Epithelial cell of proximal tubule (primary cell): ENCODE results near the gene MOCS1. TPM values are rescaled to one million over a fixed set of nuclear protein-coding genes. Genes with fewer than 3 reads are reported as not detected.

ENCODE experiments used
- DNase-seq: peaks from one replicate; pipeline ENCODE4 v3.0.0-alpha.2; 2011; ENCODE audit warnings: low read depth
- H3K4me3 ChIP-seq: 2 replicates; pipeline ENCODE4 v1.5.1; 2011; ENCODE audit warnings: low read depth, mild to moderate bottlenecking, low read length
- CTCF ChIP-seq: conservative IDR thresholded peaks from 2 replicates; pipeline ENCODE4 v1.5.1; 2012; ENCODE audit warnings: low read depth, mild to moderate bottlenecking, low read length
- total RNA-seq: library from RNA; depleted of rRNA; stranded (reverse); fragments of >200 nt; gene quantifications from 2 replicates; pipeline ENCODE4 v1.2.3, GENCODE V29; 2015

MOCS1 gene
- total RNA-seq, 1 donor from 2014 or later = 6.5 TPM

DNA sequence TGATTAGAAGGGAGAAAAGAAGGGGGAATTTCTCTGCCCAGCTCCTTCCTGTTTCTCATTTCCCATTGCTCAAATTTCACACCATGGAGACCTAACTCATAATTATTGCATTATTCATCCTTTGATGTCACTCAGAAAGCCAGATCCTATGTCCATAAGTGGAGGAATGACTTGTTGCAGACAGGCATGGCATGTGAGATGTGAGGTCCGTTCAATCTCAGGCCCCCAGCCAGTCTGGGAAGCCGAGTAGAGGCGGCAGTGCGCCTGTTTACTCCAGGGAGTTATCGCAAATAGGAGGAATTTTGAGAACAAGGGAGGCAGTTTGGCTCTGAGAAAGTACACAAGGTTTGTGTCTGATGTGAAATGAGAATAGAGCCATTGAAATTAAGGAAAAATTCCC is 26.9 kb upstream of the MOCS1 start:
- TF ChIP-seq CTCF = no peak
- no peak overlapping the region for H3K4me3 ChIP-seq
- DNase-seq = no peak

- no peak for TF ChIP-seq CTCF
- no peak for DNase-seq
- H3K4me3 ChIP-seq = no peak overlapping the region
Observed at GRCh38 chr6:39958947-39959346, 24.7 kb upstream of the MOCS1 start.

DNA sequence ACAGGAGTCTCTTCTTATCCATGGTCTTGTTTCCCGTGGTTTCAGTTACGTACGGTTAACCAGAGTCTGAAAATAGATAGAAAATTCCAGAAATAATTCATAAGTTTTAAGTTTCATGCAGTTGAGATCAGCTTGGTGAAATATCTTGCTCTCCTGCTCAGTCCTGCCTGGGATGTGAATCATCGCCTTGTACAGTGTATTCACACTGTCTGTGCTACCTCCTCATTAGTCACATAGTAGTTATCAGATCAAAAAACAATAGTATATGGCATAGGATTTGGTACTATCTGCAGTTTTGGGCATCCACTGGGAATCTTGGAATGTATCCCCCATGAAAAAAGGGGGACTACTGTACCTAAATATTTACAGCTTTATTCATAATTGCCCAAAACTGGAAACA is 22.7 kb upstream of the MOCS1 start:
- DNase-seq = no peak
- H3K4me3 ChIP-seq = no peak overlapping the region
- TF ChIP-seq CTCF = no peak

- DNase-seq = no peak
- TF ChIP-seq CTCF = no peak
- H3K4me3 ChIP-seq = no peak overlapping the region
Observed at GRCh38 chr6:39953076-39953618, 18.9 kb upstream of the MOCS1 start.

DNA sequence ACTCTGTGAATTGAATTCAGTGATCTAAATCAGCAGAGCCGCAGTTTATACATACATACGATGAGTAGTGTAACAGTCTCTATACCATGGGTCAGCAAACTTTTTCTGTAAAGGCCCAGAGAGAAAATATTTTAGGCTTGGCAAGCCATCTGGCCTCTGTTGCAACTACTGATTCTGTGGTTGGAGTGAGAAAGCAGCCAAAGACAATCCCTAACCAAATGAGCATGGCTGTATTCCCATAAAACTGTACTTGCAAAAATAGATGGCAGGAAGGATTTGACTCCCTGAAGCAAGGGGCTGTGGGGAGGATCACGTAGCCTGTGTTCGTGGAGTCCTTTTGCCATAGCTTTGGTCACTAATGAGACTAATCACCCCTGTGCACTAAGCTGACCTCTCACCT is 17.9 kb upstream of the MOCS1 start:
- no peak for TF ChIP-seq CTCF
- H3K4me3 ChIP-seq = no peak overlapping the region
- DNase-seq = no peak

DNA sequence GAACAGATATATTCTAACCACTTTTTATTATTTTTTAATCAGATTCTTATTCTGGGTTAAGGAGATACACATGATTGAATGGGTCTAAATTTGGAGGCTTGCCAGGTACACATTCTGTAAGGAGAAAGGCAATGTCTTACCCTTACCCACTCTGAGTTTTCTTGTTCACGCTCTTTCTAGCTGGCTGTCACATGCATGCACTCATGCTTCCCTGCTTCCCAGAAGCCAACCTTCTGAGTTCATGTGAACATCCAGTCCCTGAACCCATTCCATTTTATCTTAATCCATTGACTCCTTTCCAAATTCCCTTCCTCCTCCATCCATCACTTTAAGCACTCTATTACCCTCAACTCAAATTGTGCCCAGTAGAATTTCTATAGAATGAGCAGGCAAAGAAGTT is 17.5 kb upstream of the MOCS1 start:
- TF ChIP-seq CTCF = no peak
- DNase-seq = no peak
- H3K4me3 ChIP-seq = no peak overlapping the region

- no peak for TF ChIP-seq CTCF
- DNase-seq = no peak
- no peak overlapping the region for H3K4me3 ChIP-seq
Observed at GRCh38 chr6:39951191-39951590, 16.9 kb upstream of the MOCS1 start.
